A549 (cell line): ENCODE data around the gene TRA2B.
"Not testable (repeated sequence)": the region's sequence is repeated elsewhere in the genome, so short reads cannot be mapped to it uniquely, and the experiment has no call there.

Source experiments
- CHD2 ChIP-seq: fragments of 150-350 bp; IDR thresholded peaks from 2 replicates; pipeline ENCODE4 v1.6.1; 2014; ENCODE audit warnings: low read length; ENCODE audit not compliant: partially characterized antibody
- MAX ChIP-seq: IDR thresholded peaks from 2 replicates; pipeline ENCODE4 v1.6.1; 2012
- POLR2A ChIP-seq: IDR thresholded peaks from 2 replicates; pipeline ENCODE4 v1.6.1; 2012; ENCODE audit warnings: mild to moderate bottlenecking, low read length
- TF ChIP-seq, protein P1 (sequence below): fragments of >200 bp; sonication (Bioruptor Twin); formaldehyde crosslinking; IDR thresholded peaks from 3 replicates; pipeline ENCODE4 v1.5.1; 2016

DNA sequence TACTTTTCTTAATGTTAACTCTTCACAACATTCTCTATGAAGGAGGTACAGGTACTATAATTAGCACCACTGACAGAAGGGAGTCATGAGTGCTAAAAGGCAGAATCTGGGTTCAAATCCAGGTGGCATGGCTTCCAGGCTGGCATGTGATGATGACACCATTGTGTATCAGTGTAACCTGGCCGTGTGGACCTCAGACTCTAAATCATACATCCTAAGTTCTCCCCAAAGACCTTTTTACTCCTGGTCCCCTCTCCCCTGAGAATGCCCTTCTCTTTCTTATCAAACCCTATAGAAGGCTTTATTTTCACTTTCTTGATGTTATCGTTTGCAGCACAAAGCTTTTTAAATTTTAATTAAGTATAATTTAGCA lies 26.8 kb downstream of the TRA2B start:
- TF ChIP-seq, protein P1, sequence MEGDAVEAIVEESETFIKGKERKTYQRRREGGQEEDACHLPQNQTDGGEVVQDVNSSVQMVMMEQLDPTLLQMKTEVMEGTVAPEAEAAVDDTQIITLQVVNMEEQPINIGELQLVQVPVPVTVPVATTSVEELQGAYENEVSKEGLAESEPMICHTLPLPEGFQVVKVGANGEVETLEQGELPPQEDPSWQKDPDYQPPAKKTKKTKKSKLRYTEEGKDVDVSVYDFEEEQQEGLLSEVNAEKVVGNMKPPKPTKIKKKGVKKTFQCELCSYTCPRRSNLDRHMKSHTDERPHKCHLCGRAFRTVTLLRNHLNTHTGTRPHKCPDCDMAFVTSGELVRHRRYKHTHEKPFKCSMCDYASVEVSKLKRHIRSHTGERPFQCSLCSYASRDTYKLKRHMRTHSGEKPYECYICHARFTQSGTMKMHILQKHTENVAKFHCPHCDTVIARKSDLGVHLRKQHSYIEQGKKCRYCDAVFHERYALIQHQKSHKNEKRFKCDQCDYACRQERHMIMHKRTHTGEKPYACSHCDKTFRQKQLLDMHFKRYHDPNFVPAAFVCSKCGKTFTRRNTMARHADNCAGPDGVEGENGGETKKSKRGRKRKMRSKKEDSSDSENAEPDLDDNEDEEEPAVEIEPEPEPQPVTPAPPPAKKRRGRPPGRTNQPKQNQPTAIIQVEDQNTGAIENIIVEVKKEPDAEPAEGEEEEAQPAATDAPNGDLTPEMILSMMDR, result not testable (repeated sequence)
- not testable (repeated sequence) for TF ChIP-seq POLR2A, MAX, CHD2
